ENCODE data around the gene GYG2. TPM values are rescaled to one million over a fixed set of nuclear protein-coding genes. Genes with fewer than 3 reads are reported as not detected.

Gene GYG2
- polyA plus RNA-seq, 1 of the 3 experiments (the other 2 are of a cell fraction) = 1.8 TPM

GRCh38 chrX:2879670-2880069 lies 50.9 kb downstream of the GYG2 start:
- CTCF ChIA-PET = no interaction called here
- Histone ChIP-seq H3K4me3 (ENCODE audit: low read depth in 2 of 2, low read length in 1 of 2) (no peak overlapping the region), H3K4me1 (ENCODE audit: control insufficient read depth in 1 of 2, insufficient read depth in 2 of 2, low read depth in 1 of 2, low read length in 1 of 2) (no peaks in the 10 kb centered on the region), H3K9me3 (no peaks in the 10 kb centered on the region), H3K9ac (no peak overlapping the region), H3K4me2 (no peak overlapping the region), H3K79me2 (ENCODE audit: insufficient read depth) (no peaks in the 10 kb centered on the region), H3K9me2 (no peaks in the 10 kb centered on the region), H3K36me3 (replicated peaks in 1 of 2; ENCODE audit: control insufficient read depth in 1 of 2, insufficient read depth in 2 of 2, low read length in 1 of 2) (no peaks in the 10 kb centered on the region), H2AFZ (ENCODE audit: low read depth) (no peak overlapping the region), H3F3A (replicated peaks; ENCODE audit: insufficient read depth) (no peaks in the 10 kb centered on the region), H3K27me3 (ENCODE audit: insufficient read depth) (no peaks in the 10 kb centered on the region; the same call in 1 of the 2 replicates), H4K20me1 (ENCODE audit: insufficient read depth) (no peaks in the 10 kb centered on the region), H3K27ac (ENCODE audit: low read depth in 2 of 2, low read length in 1 of 2) (no peak overlapping the region)
- WGBS (ENCODE audit: low lambda C conversion rate) = 24% methylated on average over 1 of the region's 1 CpG
- no peak for TF ChIP-seq TCF12 (IDR thresholded peaks at IDR 0.05)
- no peak for TF ChIP-seq ZBTB33 (IDR thresholded peaks at IDR 0.05; ENCODE audit: borderline replicate concordance, low read depth)
- no peak for DNase-seq
- POLR2A ChIA-PET = no interaction called here

GRCh38 chrX:2883770-2884169 lies 55.0 kb downstream of the GYG2 start:
- Histone ChIP-seq H3K4me3 (ENCODE audit: low read depth in 2 of 2, low read length in 1 of 2) (no peak overlapping the region), H3K36me3 (replicated peaks in 1 of 2; ENCODE audit: control insufficient read depth in 1 of 2, insufficient read depth in 2 of 2, low read length in 1 of 2) (no peaks in the 10 kb centered on the region), H3K9me3 (no peaks in the 10 kb centered on the region), H3K4me1 (ENCODE audit: control insufficient read depth in 1 of 2, insufficient read depth in 2 of 2, low read depth in 1 of 2, low read length in 1 of 2) (no peaks in the 10 kb centered on the region), H3K9ac (no peak overlapping the region), H3K79me2 (ENCODE audit: insufficient read depth) (no peaks in the 10 kb centered on the region), H2AFZ (ENCODE audit: low read depth) (no peak overlapping the region), H4K20me1 (ENCODE audit: insufficient read depth) (no peaks in the 10 kb centered on the region), H3K27ac (ENCODE audit: low read depth in 2 of 2, low read length in 1 of 2) (no peak overlapping the region), H3F3A (replicated peaks; ENCODE audit: insufficient read depth) (no peaks in the 10 kb centered on the region), H3K4me2 (no peak overlapping the region), H3K9me2 (no peaks in the 10 kb centered on the region), H3K27me3 (ENCODE audit: insufficient read depth) (no peaks in the 10 kb centered on the region; the same call in 1 of the 2 replicates)
- TF ChIP-seq ELF1 (IDR thresholded peaks at IDR 0.05) = no peak
- TF ChIP-seq RXRA (IDR thresholded peaks at IDR 0.05; ENCODE audit: borderline replicate concordance, low read depth) = no peak
- TF ChIP-seq TCF12 (IDR thresholded peaks at IDR 0.05) = no peak
- no peak for TF ChIP-seq RCOR1 (IDR thresholded peaks at IDR 0.05; ENCODE audit: low read length)
- TF ChIP-seq JUND (IDR thresholded peaks at IDR 0.05) = no peak
- TF ChIP-seq POLR2AphosphoS5 (IDR thresholded peaks at IDR 0.05; ENCODE audit: low read depth, low read length) = no peak
- ChIA-PET CTCF (no interaction called here), POLR2A (no interaction called here)
- WGBS (ENCODE audit: low lambda C conversion rate) = 62% methylated on average over 5 of the region's 14 CpGs
- DNase-seq = no peak

- no peaks in the 10 kb centered on the region for H4K20me1 ChIP-seq (ENCODE audit: insufficient read depth)
- no peaks in the 10 kb centered on the region for H3F3A ChIP-seq (replicated peaks; ENCODE audit: insufficient read depth)
- ChIA-PET POLR2A (no interaction called here), CTCF (no interaction called here)
- H3K4me3 ChIP-seq (ENCODE audit: low read depth in 2 of 2, low read length in 1 of 2) = no peak overlapping the region
- no peaks in the 10 kb centered on the region for H3K9me3 ChIP-seq
- H3K36me3 ChIP-seq (replicated peaks in 1 of 2; ENCODE audit: control insufficient read depth in 1 of 2, insufficient read depth in 2 of 2, low read length in 1 of 2) = no peaks in the 10 kb centered on the region
- TF ChIP-seq FOXM1 (IDR thresholded peaks at IDR 0.05; ENCODE audit: low read depth) = no peak
- TF ChIP-seq NRF1 (IDR thresholded peaks at IDR 0.05; ENCODE audit: low read depth, low read length) = no peak
- TF ChIP-seq NFIC (IDR thresholded peaks at IDR 0.05; ENCODE audit: borderline replicate concordance) = no peak
- no peak for TF ChIP-seq RFX5 (IDR thresholded peaks at IDR 0.05; ENCODE audit: low read length)
- TF ChIP-seq CTCF (IDR thresholded peaks at IDR 0.05) = no peak
- TF ChIP-seq YY1 (IDR thresholded peaks at IDR 0.05; ENCODE audit: low read depth) = no peak
- TF ChIP-seq IRF3 (IDR thresholded peaks at IDR 0.05; ENCODE audit: low read depth, low read length) = no peak
- no peaks in the 10 kb centered on the region for H3K79me2 ChIP-seq (ENCODE audit: insufficient read depth)
- H3K4me1 ChIP-seq (ENCODE audit: control insufficient read depth in 1 of 2, insufficient read depth in 2 of 2, low read depth in 1 of 2, low read length in 1 of 2) = no peaks in the 10 kb centered on the region; a peak in 1 of 4 replicates
- no peak overlapping the region for H3K9ac ChIP-seq
- no peaks in the 10 kb centered on the region for H3K27me3 ChIP-seq (ENCODE audit: insufficient read depth)
- no peak overlapping the region for H2AFZ ChIP-seq (ENCODE audit: low read depth)
- no peak overlapping the region for H3K4me2 ChIP-seq
- WGBS (ENCODE audit: low lambda C conversion rate) = 74% methylated on average over 7 of the region's 7 CpGs
- no peak for DNase-seq
- no peak overlapping the region for H3K27ac ChIP-seq (ENCODE audit: low read depth in 2 of 2, low read length in 1 of 2)
- no peaks in the 10 kb centered on the region for H3K9me2 ChIP-seq
Observed at GRCh38 chrX:2888309-2888708, 59.6 kb downstream of the GYG2 start.

All from SK-N-SH (cell line).